SK-N-SH (cell line): ENCODE data around the gene GCDH. TPM values are rescaled to one million over a fixed set of nuclear protein-coding genes. Genes with fewer than 3 reads are reported as not detected.

Source experiments
- CTCF ChIA-PET: fragments of 300-600, 350-600 bp; formaldehyde crosslinking; extraction: SDS; loops from one replicate; lab custom pipeline; 2021; lab: Yijun Ruan, JAX
- POLR2A ChIA-PET: fragments of 350-600 bp; sonication (Branson Sonifier 250); formaldehyde crosslinking; extraction: SDS; loops from one replicate; lab custom pipeline; 2020; ENCODE audit warnings: antibody characterized with exemption, inconsistent platforms; lab: Yijun Ruan, JAX
- DNase-seq: peaks from one replicate; pipeline ENCODE4 v3.0.0; 2012
- H2AFZ ChIP-seq: fragments of 200-600 bp; sonication (generic); 2 replicates; pipeline ENCODE4 v1.8.1; 2016; ENCODE audit warnings: antibody characterized with exemption, mild to moderate bottlenecking, low read depth
- H3F3A ChIP-seq: fragments of 200-600 bp; sonication (generic); replicated peaks from 2 replicates; pipeline ENCODE3; 2016; ENCODE audit warnings: antibody characterized with exemption, mild to moderate bottlenecking; ENCODE audit not compliant: insufficient read depth
- H3K27ac ChIP-seq, 2 experiments: fragments of 200-500 bp in 1 of 2; fragments of 200-600 bp in 1 of 2; sonication (Bioruptor generic) in 1 of 2; sonication (generic), shearing (Covaris generic) in 1 of 2; 2 replicates each; pipeline versions ENCODE4 v1.5.1 to v1.6.1; 2014 to 2016; ENCODE audit warnings: low read depth in 2 of 2, inconsistent platforms in 1 of 2, low read length in 1 of 2, mild to moderate bottlenecking in 1 of 2, mixed read lengths in 1 of 2
- H3K27me3 ChIP-seq: fragments of 200-600 bp; sonication (generic), shearing (Covaris generic); 2 replicates; pipeline ENCODE4 v1.6.1; 2016; ENCODE audit warnings: mixed run types; ENCODE audit not compliant: insufficient read depth
- H3K36me3 ChIP-seq, 2 experiments: fragments of 200-500 bp in 1 of 2; fragments of 200-600 bp in 1 of 2; sonication (Bioruptor generic) in 1 of 2; sonication (generic) in 1 of 2; replicated peaks in 1 of 2; 2 replicates each; pipeline versions ENCODE3 to v1.5.1; 2014 to 2016; ENCODE audit warnings: low read length in 1 of 2, mild to moderate bottlenecking in 1 of 2; ENCODE audit not compliant: insufficient read depth in 2 of 2, control insufficient read depth in 1 of 2
- H3K4me1 ChIP-seq, 2 experiments: fragments of 200-500 bp in 1 of 2; fragments of 200-600 bp in 1 of 2; sonication (Bioruptor generic) in 1 of 2; sonication (generic), shearing (Covaris generic) in 1 of 2; 2 replicates each; pipeline versions ENCODE4 v1.5.1 to v1.6.1; 2014 to 2016; ENCODE audit warnings: low read depth in 1 of 2, low read length in 1 of 2, mixed run types in 1 of 2; ENCODE audit not compliant: insufficient read depth in 2 of 2, control insufficient read depth in 1 of 2
- H3K4me2 ChIP-seq: fragments of 200-600 bp; sonication (generic), shearing (Covaris generic); 2 replicates; pipeline ENCODE4 v1.6.1; 2017; ENCODE audit warnings: mixed run types
- H3K4me3 ChIP-seq, 2 experiments: fragments of 200-500 bp in 1 of 2; fragments of 200-600 bp in 1 of 2; sonication (Bioruptor generic) in 1 of 2; sonication (generic), shearing (Covaris generic) in 1 of 2; 2 replicates each; pipeline versions ENCODE4 v1.5.1 to v1.8.1; 2014 to 2016; ENCODE audit warnings: low read depth in 2 of 2, inconsistent platforms in 1 of 2, low read length in 1 of 2, mild to moderate bottlenecking in 1 of 2, mixed read lengths in 1 of 2, moderate library complexity in 1 of 2
- H3K79me2 ChIP-seq: fragments of 200-600 bp; sonication (generic); 2 replicates; pipeline ENCODE4 v1.8.1; 2017; ENCODE audit warnings: mild to moderate bottlenecking; ENCODE audit not compliant: insufficient read depth
- H3K9ac ChIP-seq: fragments of 200-600 bp; sonication (generic); 2 replicates; pipeline ENCODE4 v1.6.1; 2017; ENCODE audit warnings: mixed run types
- H3K9me2 ChIP-seq: fragments of 200-600 bp; sonication (generic); 2 replicates; pipeline ENCODE4 v1.6.1; 2017; ENCODE audit warnings: mixed run types
- H3K9me3 ChIP-seq: fragments of 200-600 bp; sonication (generic); 2 replicates; pipeline ENCODE4 v1.6.1; 2017; ENCODE audit warnings: mixed run types, mild to moderate bottlenecking, moderate library complexity
- H4K20me1 ChIP-seq: fragments of 200-600 bp; sonication (generic); 2 replicates; pipeline ENCODE4 v1.6.1; 2017; ENCODE audit warnings: mild to moderate bottlenecking, mixed run types; ENCODE audit not compliant: insufficient read depth
- FOSL2 ChIP-seq: IDR thresholded peaks from 2 replicates; pipeline ENCODE4 v1.4.0; 2012; ENCODE audit warnings: low read depth, mild to moderate bottlenecking, moderate library complexity, borderline replicate concordance
- NFIC ChIP-seq: IDR thresholded peaks from 2 replicates; pipeline ENCODE4 v1.4.0; 2012; ENCODE audit warnings: borderline replicate concordance
- REST ChIP-seq: IDR thresholded peaks from 2 replicates; pipeline ENCODE4 v1.6.1; 2012; ENCODE audit warnings: mild to moderate bottlenecking, low read depth, low read length, moderate library complexity
- YY1 ChIP-seq: IDR thresholded peaks from 2 replicates; pipeline ENCODE4 v1.4.0; 2012; ENCODE audit warnings: low read depth, mild to moderate bottlenecking
- ZBTB33 ChIP-seq: IDR thresholded peaks from 2 replicates; pipeline ENCODE4 v1.4.0; 2012; ENCODE audit warnings: low read depth, borderline replicate concordance
- WGBS: methylation state at CpG from one replicate; pipeline ENCODE4 v1.1.6; 2017; ENCODE audit warnings: low lambda C conversion rate; 5-methylcytosine and 5-hydroxymethylcytosine counted together
- polyA plus RNA-seq, 3 experiments: library from polyadenylated mRNA; depleted of rRNA; stranded (reverse); fragments of >200 nt; gene quantifications; 2 replicates each; pipeline ENCODE4 v1.2.3, GENCODE V29; 2012
- TF ChIP-seq, protein P1 (sequence below): fragments of 200-600 bp; sonication (generic); IDR thresholded peaks from 2 replicates; pipeline ENCODE4 v1.6.1; 2017; ENCODE audit warnings: antibody characterized with exemption, mild to moderate bottlenecking, moderate library complexity

Gene GCDH
- polyA plus RNA-seq, 1 of the 3 experiments (the other 2 are of a cell fraction) = 29.4 TPM

- peak overlapping the region; percentile 97 for H2AFZ ChIP-seq
- H3K9me2 ChIP-seq = no peaks in the 10 kb centered on the region
- TF ChIP-seq, protein P1, sequence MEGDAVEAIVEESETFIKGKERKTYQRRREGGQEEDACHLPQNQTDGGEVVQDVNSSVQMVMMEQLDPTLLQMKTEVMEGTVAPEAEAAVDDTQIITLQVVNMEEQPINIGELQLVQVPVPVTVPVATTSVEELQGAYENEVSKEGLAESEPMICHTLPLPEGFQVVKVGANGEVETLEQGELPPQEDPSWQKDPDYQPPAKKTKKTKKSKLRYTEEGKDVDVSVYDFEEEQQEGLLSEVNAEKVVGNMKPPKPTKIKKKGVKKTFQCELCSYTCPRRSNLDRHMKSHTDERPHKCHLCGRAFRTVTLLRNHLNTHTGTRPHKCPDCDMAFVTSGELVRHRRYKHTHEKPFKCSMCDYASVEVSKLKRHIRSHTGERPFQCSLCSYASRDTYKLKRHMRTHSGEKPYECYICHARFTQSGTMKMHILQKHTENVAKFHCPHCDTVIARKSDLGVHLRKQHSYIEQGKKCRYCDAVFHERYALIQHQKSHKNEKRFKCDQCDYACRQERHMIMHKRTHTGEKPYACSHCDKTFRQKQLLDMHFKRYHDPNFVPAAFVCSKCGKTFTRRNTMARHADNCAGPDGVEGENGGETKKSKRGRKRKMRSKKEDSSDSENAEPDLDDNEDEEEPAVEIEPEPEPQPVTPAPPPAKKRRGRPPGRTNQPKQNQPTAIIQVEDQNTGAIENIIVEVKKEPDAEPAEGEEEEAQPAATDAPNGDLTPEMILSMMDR = no peak
- TF ChIP-seq REST (no peak), YY1 (no peak), ZBTB33 (no peak), FOSL2 (no peak), NFIC (0 out of 2 replicates have a peak, but pooled peaks have one; percentile 7)
- CTCF ChIA-PET = interaction anchor here (0.6 to 3.4 kb wide), 12 partner anchors 9 to 220 kb away, joined by 3 to 24 read pairs (median 4); partner anchors contain the start of gene GCDH
- POLR2A ChIA-PET = interaction anchor here (0.8 to 3.0 kb wide), 6 partner anchors 8 to 59 kb away, joined by 3 to 21 read pairs (median 4); partner anchors contain the start of genes GCDH and SYCE2
- H3K4me1 ChIP-seq = peaks cover 0 to 9% of the 10 kb centered on the region in 2 experiments; a peak in 1 of 4 replicates
- no peak for DNase-seq
- H3K79me2 ChIP-seq = no peaks in the 10 kb centered on the region
- H3K9me3 ChIP-seq = no peaks in the 10 kb centered on the region
- peaks cover 0 to 3% of the 10 kb centered on the region in 2 experiments for H3K36me3 ChIP-seq
- peak overlapping the region; percentile 68 to 86 for H3K4me3 ChIP-seq
- H3K9ac ChIP-seq = peak overlapping the region; percentile 73
- no peaks in the 10 kb centered on the region for H4K20me1 ChIP-seq
- H3F3A ChIP-seq = peaks cover 9% of the 10 kb centered on the region
- peak overlapping the region; percentile 71 to 76 for H3K27ac ChIP-seq
- H3K4me2 ChIP-seq = peak overlapping the region; percentile 85
- peaks cover 11% of the 10 kb centered on the region; the same call in 1 of the 2 replicates for H3K27me3 ChIP-seq
- 22% methylated on average over 21 of the region's 29 CpGs for WGBS
Measured at GRCh38 chr19:12880551-12881171, 10.3 kb upstream of the GCDH start.
